HUDEP-2 (cell line): Measurements from ENCODE around the gene CCNE1.
"Not testable (repeated sequence)": the region's sequence is repeated elsewhere in the genome, so short reads cannot be mapped to it uniquely, and the experiment has no call there.

Experiments used
- DNase-seq, 76 experiments: peaks; one replicate each; lab custom pipeline; 2025; ENCODE audit not compliant: unreplicated experiment in 76 of 76; lab: John Stamatoyannopoulos, UW

The CCNE1 gene

DNA sequence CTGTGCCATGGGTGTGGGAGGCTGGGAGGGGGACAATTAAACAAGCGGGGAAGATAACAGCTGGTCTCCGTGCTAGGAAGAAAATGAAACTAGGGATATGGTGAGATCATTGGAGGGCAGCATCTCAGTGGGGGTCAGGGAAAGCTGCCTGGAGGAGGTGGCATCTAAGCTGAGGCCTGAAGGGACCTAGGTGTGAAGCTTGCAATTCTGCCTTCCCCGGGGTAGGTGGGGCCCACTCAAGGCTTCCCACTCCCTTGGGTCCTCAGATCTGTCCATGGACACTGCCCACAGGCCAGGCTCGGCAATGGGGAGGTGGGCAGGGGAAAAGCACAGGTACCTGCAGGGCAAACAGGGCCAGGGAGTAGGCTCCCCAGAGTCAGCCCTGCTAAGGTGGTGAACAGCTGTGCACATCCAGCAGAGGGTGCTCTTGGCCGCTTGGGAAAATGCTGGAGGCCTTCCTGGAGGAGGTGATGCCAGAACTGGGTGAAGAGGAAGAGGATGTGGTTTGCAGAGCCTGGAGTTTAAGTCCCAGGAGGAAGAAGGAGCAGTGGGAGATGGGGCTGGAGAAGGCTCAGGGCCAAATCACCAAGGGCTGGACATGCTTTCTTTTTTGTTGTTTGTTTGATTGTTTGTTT lies 25.7 kb upstream of the CCNE1 start:
- DNase-seq, result peak in 37 of 76 experiments; percentile 4 to 52 (median 25)

- no peak for DNase-seq
These were observed 24.5 kb upstream of the CCNE1 start for GRCh38 chr19:29787281-29787680.

DNA sequence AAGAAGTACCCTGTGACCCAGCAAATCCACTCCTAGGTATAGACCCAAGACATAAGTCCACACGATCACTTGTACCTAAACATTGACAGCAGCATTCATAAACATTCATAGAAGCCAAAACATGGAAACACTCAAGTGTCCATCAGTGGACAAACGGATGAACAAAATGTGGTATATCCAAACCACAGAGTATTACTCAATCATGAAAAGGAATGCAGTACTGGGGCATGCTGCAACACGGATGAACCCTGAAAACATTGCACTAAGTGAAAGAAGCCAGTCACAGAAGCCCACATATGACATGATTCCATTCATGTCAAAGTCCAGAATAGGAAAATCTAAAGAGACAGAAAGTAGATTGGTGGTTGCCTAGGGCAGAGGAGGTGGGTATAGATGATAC lies 22.8 kb upstream of the CCNE1 start:
- DNase-seq, result no peak

DNA sequence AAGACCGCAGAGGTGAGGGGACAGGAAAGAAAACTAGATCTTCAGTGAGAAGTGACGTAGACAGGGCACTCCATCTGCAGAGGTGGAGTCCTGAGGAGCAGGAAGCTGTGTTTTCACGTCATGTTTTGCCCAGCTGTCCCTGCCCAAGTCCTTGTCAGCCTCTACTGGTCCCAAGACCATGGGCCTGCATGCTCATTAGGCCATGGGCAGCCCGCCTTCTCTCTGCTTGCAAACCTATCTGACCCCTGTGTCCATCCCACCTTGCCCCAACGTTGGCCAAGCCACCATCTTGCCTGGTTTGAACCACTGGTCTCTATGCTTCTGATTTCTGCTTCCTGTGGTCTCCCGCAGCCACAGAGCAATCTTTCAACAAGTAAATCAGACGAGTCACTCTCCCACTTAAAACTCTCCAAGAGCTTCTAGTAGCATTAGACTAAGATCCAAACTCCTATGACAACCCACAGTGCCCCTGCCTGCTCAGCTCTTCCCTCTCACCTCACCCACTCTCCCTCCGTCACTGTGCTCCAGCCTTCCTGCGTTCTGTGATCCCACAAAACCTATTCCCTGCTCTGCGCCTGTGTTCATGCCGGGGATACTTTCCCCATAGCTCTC lies 18.6 kb upstream of the CCNE1 start:
- no peak for DNase-seq

DNA sequence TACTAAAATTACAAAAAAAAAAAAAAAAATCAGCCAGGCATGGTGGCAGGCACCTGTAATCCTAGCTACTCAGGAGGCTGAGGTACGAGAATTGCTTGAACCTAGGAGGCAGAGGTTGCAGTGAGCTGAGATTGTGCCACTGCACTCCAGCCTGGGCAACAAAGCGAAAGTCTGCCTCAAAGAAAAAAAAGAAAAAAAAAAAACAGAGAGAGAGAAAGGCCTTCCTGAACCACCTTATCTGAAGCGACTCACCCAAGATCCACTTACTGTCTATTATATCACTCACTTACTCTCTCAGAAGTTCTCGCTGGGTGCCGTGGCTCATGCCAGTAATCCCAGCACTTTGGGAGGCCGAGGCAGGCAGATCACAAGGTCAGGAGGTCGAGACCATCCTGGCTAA lies 17.3 kb upstream of the CCNE1 start:
- not testable (repeated sequence) for DNase-seq

GRCh38 chr19:29795461-29796172 lies 16.2 kb upstream of the CCNE1 start:
- DNase-seq, result no peak

DNA sequence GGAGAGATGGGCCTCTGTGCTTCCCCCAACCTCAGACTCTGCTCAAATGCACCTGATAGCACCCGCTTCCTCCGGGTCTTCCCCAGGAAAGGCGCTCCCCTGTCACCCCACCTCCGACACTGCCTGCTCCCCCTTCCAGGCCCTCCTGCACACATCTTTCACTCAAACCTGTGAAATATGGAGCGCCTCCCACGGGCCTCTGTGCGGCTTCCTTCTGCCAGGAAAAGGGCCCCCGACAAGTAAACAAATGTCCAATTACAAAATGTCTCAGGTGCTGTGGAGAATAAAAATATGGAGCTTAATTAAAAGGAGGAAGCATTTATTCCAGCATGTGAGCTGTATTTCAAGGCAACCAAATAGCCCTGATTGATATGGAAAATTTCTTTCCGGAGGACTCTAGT lies 15.6 kb upstream of the CCNE1 start:
- DNase-seq, result no peak

GRCh38 chr19:29798774-29799497 lies 12.9 kb upstream of the CCNE1 start:
- no peak for DNase-seq

- no peak for DNase-seq
These were observed 11.5 kb upstream of the CCNE1 start for GRCh38 chr19:29800100-29800825.

GRCh38 chr19:29803951-29804350 lies 7.8 kb upstream of the CCNE1 start:
- DNase-seq, result not testable (repeated sequence)

GRCh38 chr19:29804493-29804892 lies 7.3 kb upstream of the CCNE1 start:
- DNase-seq, result no peak

GRCh38 chr19:29805031-29805965 lies 6.5 kb upstream of the CCNE1 start:
- no peak for DNase-seq

DNA sequence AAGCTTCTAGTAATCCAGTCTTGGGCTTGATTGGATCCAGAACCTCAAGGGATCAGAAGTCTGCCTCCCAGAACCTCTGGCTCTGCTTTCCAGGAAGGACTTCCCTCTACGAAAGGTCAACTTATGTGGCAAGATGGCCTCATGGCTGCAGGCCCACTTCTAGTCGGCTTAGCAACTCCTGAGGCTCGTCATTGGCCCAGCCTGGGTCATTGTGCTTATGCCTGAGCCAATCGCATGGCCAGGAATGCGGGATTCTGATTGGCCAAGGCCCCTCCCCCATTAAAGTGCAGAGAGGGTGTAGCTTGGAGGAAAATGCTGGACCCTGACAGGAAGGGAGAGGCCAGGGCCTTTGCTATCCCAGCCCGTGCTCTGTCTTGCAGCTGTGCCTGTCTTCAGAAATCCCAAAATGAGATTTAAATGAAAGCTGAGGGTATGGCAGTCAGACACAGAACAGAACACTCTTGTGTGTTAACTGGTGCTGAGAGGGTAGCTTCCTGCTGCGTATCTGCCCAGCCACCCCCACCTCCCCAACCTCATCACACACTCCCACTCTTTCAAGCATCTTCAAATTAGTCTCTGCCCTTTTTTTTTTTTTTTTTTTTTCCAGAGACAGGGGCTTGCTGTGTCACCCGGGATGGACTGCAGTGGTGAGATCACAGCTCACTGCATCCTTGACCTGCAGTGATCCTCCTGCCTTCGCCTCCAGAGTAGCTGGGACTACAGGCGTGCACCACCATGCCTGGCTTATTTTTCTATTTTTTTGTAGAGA lies 5.5 kb upstream of the CCNE1 start:
- peak in 15 of 76 experiments; percentile 4 to 27 (median 18) for DNase-seq

DNA sequence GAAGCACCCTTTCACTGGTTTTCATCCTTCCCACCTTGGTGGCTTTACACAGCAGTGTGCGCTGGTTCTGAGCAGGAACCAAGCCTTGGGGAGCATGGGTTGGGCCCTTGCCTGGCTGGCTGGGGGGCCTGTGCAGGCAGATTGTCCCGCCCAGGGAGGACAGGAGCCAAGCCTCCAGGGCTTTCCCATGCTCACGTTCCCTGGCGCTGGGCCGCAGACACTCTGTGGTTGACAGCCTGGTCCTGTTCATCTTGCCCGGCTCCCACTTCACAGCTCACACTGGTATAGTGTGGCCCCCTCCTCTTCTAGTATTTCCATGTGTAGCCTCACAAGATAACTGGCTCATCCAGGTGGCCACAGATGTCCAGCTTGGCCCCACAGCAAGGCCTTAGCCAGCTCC lies 4.6 kb upstream of the CCNE1 start:
- no peak for DNase-seq

- no peak for DNase-seq
These were observed 3.9 kb upstream of the CCNE1 start for GRCh38 chr19:29807870-29808405.

DNA sequence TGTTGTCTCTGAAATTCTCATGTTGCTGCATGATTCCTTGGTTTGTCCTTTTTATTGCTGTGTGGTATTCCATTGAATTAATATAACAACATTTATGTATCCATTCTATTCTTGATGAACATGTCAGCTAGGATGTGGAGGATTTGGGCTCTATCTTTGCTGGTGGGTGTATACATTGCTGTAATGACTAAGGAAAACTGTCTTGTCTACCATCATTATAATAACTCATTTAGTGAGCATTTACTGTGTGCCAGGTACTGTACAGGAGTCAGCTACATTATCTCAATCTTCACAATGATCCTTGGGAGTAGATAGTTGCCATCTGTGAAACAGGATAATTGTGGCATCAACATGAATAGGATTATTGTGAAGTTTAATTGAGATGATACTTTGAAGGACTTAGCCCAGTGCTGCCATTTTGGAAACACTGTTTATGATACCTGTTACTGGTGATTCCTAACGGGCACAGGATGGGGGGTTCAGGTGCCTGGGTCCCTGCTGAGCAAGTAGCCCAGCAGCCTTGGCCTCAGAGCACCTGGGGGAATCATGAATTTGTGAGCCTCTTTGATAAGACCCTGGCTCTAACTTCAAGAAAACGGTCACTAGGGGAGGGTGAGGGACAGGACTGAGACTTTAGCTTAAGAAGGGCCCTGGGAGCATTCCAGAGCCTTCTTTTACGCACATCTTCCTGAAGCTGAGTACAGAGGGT lies 1.8 kb upstream of the CCNE1 start:
- no peak for DNase-seq

DNA sequence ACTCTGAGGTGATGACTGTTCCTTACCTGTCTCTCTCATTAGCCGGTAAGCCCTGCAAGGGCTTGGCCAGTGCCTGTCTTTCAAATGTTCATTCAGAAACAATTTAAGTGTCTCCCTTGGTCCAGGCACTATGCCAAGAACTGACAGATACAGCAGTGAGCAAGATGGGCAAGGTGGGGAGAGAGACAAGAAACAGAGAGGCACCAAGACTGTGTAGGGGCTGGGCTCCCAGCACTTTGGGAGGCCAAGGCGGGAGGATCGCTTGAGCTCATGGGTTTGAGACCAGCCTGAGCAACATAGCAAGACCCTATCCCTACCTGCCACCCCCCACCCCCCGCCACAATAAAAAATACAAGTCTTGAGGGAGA lies 1.3 kb upstream of the CCNE1 start:
- DNase-seq, result peak in 69 of 76 experiments; percentile 18 to 83 (median 60)
